Left lung (tissue), 10 donors: ENCODE measurements around the gene SLC7A8. TPM values are rescaled to one million over a fixed set of nuclear protein-coding genes. Genes with fewer than 3 reads are reported as not detected.
A peak's percentile ranks its signal among the peaks of the same experiment; 100 is the strongest.

Experiments used
- ATAC-seq: fragments of 200-7000 bp; cut with Tn5 transposase; one replicate; pipeline ENCODE4 v1.9.1; 2020; ENCODE audit warnings: moderate library complexity
- DNase-seq, 4 donors: peaks; one replicate each; pipeline ENCODE4 v3.0.0-alpha.2; 2013 to 2020
- H3K27ac ChIP-seq, 2 donors: fragments of 200-600 bp; sonication (generic) in 1 of 2; one replicate each; pipeline versions ENCODE4 v1.5.0 to v1.8.0; 2020 to 2021
- H3K27me3 ChIP-seq, 2 donors: fragments of 200-600 bp; sonication (generic) in 1 of 2; one replicate each; pipeline versions ENCODE4 v1.5.0 to v1.8.0; 2020 to 2021
- H3K36me3 ChIP-seq, 2 donors: fragments of 200-600 bp; sonication (generic) in 1 of 2; one replicate each; pipeline versions ENCODE4 v1.5.0 to v1.8.0; 2020 to 2021
- H3K4me1 ChIP-seq, 2 donors: fragments of 200-600 bp; one replicate each; pipeline ENCODE4 v1.8.0; 2021
- H3K4me3 ChIP-seq, 2 donors: fragments of 200-600 bp; sonication (generic) in 1 of 2; one replicate each; pipeline versions ENCODE4 v1.5.0 to v1.8.0; 2020 to 2021; ENCODE audit warnings: mild to moderate bottlenecking in 1 of 2
- H3K9me3 ChIP-seq, 2 donors: fragments of 200-600 bp; sonication (generic) in 1 of 2; one replicate each; pipeline versions ENCODE4 v1.5.0 to v1.8.0; 2020 to 2021
- CTCF ChIP-seq, 2 donors: fragments of 200-600 bp; sonication (generic) in 1 of 2; IDR thresholded peaks; one replicate each; pipeline versions ENCODE4 v1.5.0 to v1.8.0; 2021; ENCODE audit warnings: antibody characterized with exemption in 2 of 2
- intact Hi-C, 2 donors: fragments of 100-400 bp; cut with DNase I; formaldehyde crosslinking; loops; one replicate each; pipeline versions ENCODE4 v1.11.2 to v1.14.2; 2022
- polyA plus RNA-seq, 6 donors: library from polyadenylated mRNA; unstranded; fragments of 120-200 nt; gene quantifications; one replicate each; pipeline ENCODE4 v1.2.1, GENCODE V29; 2013; ENCODE audit not compliant: insufficient read length in 6 of 6
- total RNA-seq, 2 donors: library from RNA; stranded (reverse); fragmentation: NEBNext Ultra II Directional; extraction: Animal tissue kit (Norgen Biotek cat#: 25700); gene quantifications; one replicate each; pipeline ENCODE4 v1.2.1, GENCODE V29; 2021
- donor health status: DM: no; HTN: yes; CAD: no.
- donor health status: DM: no; HTN: no; CAD: no.

SLC7A8 gene
- total and polyA plus RNA-seq, 8 donors = 38.5 to 153 (median 124) TPM

- peaks cover 0 to 27% of the 10 kb centered on the region in 2 donors for H3K4me1 ChIP-seq
- peak overlapping the region in 1 of 2 donors; percentile 5 for H3K27ac ChIP-seq
- intact Hi-C loops = loop anchor here in 1 of 2 donors (10.0 kb wide), 1 partner anchor 58 kb away; no protein-coding TSS in a partner anchor
- DNase-seq (peak; percentile 45 to 87 (median 72)), ATAC-seq (peak; percentile 88)
- no peaks in the 10 kb centered on the region for H3K36me3 ChIP-seq
- peak overlapping the region; percentile 31 to 51 for H3K4me3 ChIP-seq
- peaks cover 0 to 30% of the 10 kb centered on the region in 2 donors for H3K27me3 ChIP-seq
- no peak for TF ChIP-seq CTCF (IDR thresholded peaks at IDR 0.05)
- H3K9me3 ChIP-seq = no peaks in the 10 kb centered on the region
Observed at GRCh38 chr14:23182372-23183157, 895 bp downstream of the SLC7A8 start.

- Histone ChIP-seq H3K4me3 (peak overlapping the region; percentile 31 to 51), H3K27ac (no peak overlapping the region), H3K9me3 (no peaks in the 10 kb centered on the region), H3K4me1 (peaks cover 0 to 27% of the 10 kb centered on the region in 2 donors), H3K36me3 (no peaks in the 10 kb centered on the region), H3K27me3 (peaks cover 0 to 30% of the 10 kb centered on the region in 2 donors)
- TF ChIP-seq CTCF (IDR thresholded peaks at IDR 0.05) = no peak
- DNase-seq = no peak
- intact Hi-C loops = loop anchor here in 1 of 2 donors (10.0 kb wide), 1 partner anchor 57 kb away; no protein-coding TSS in a partner anchor
- no peak for ATAC-seq
Observed at GRCh38 chr14:23181946-23182345, 1.5 kb downstream of the SLC7A8 start.

- Histone ChIP-seq H3K4me1 (peaks cover 0 to 27% of the 10 kb centered on the region in 2 donors), H3K4me3 (peak overlapping the region; percentile 31 to 51), H3K27ac (no peak overlapping the region), H3K27me3 (peaks cover 0 to 30% of the 10 kb centered on the region in 2 donors), H3K36me3 (no peaks in the 10 kb centered on the region), H3K9me3 (no peaks in the 10 kb centered on the region)
- ATAC-seq (no peak), DNase-seq (no peak)
- intact Hi-C loops = loop anchor here in 1 of 2 donors (10.0 kb wide), 1 partner anchor 57 kb away; no protein-coding TSS in a partner anchor
- no peak for TF ChIP-seq CTCF (IDR thresholded peaks at IDR 0.05)
Observed at GRCh38 chr14:23181453-23181852, 2.0 kb downstream of the SLC7A8 start.

- Histone ChIP-seq H3K36me3 (no peaks in the 10 kb centered on the region), H3K9me3 (no peaks in the 10 kb centered on the region), H3K4me3 (no peak overlapping the region), H3K27ac (peak overlapping the region; percentile 9), H3K4me1 (peaks cover 0 to 41% of the 10 kb centered on the region in 2 donors), H3K27me3 (peaks cover 0 to 23% of the 10 kb centered on the region in 2 donors)
- DNase-seq (no peak), ATAC-seq (peak; percentile 62)
- intact Hi-C loops = no loop called here
- TF ChIP-seq CTCF (IDR thresholded peaks at IDR 0.05) = no peak
Observed at GRCh38 chr14:23177181-23177580, 6.3 kb downstream of the SLC7A8 start.

GRCh38 chr14:23175823-23176222, 7.6 kb downstream of the SLC7A8 start:
- no peak for TF ChIP-seq CTCF (IDR thresholded peaks at IDR 0.05)
- no peak for DNase-seq
- peaks cover 0 to 40% of the 10 kb centered on the region in 2 donors for H3K4me1 ChIP-seq
- H3K27me3 ChIP-seq = peaks cover 0 to 12% of the 10 kb centered on the region in 2 donors
- no peaks in the 10 kb centered on the region for H3K36me3 ChIP-seq
- H3K4me3 ChIP-seq = no peak overlapping the region
- ATAC-seq = no peak
- no peak overlapping the region for H3K27ac ChIP-seq
- intact Hi-C loops = no loop called here
- no peaks in the 10 kb centered on the region for H3K9me3 ChIP-seq
